ENCODE measurements around the gene OR8J1. TPM values are rescaled to one million over a fixed set of nuclear protein-coding genes. Genes with fewer than 3 reads are reported as not detected.

OR8J1 gene
- total RNA-seq, result not detected

- TF ChIP-seq POLR2AphosphoS5 (IDR thresholded peaks at IDR 0.05) (no peak), POLR2A (IDR thresholded peaks at IDR 0.05) (no peak), CTCF (IDR thresholded peaks at IDR 0.05) (no peak), EP300 (IDR thresholded peaks at IDR 0.05; ENCODE audit: low read depth) (no peak)
- DNase-seq, result no peak
- H3K27ac ChIP-seq, result no peak within 1 kb of the TSS
- H3K9me3 ChIP-seq, result no peaks in the 10 kb centered on the region
- in situ Hi-C loops (cut with MboI; ENCODE audit: low pct_ligation_motif_present in 1 of 4, low pct_unique_long_range_greater_than_20kb in 1 of 4, low sequenced_read_pairs in 3 of 4), result no loop called here
- 82 to 86% methylated on average over 2 of the region's 2 CpGs for WGBS, 2 donors (ENCODE audit: low coverage in 1 of 2)
- intact Hi-C loops (cut with DNase I; ENCODE audit: low total_unique reads), result no loop called here
- H3K4me1 ChIP-seq, result no peaks in the 10 kb centered on the region
- no peaks in the 10 kb centered on the region for H3K27me3 ChIP-seq
- no peaks in the 10 kb centered on the region for H3K36me3 ChIP-seq
- no peak within 1 kb of the TSS for H3K4me3 ChIP-seq
Observed at GRCh38 chr11:56353991-56354390, at the start of gene OR8J1. Gene OR8J1, plus strand, starts transcription at chr11:56354291. Its CDS starts 5,956 bp downstream, at chr11:56360247.

- H3K36me3 ChIP-seq, result no peaks in the 10 kb centered on the region
- H3K27ac ChIP-seq, result no peak overlapping the region
- DNase-seq, result no peak
- 87% methylated on average over 3 of the region's 3 CpGs; no CpG with 5 or more reads in 1 of the 2 donors for WGBS, 2 donors (ENCODE audit: low coverage in 1 of 2)
- no peaks in the 10 kb centered on the region for H3K4me1 ChIP-seq
- H3K4me3 ChIP-seq, result no peak overlapping the region
- H3K9me3 ChIP-seq, result no peaks in the 10 kb centered on the region
- H3K27me3 ChIP-seq, result no peaks in the 10 kb centered on the region
- intact Hi-C loops (cut with DNase I; ENCODE audit: low total_unique reads), result no loop called here
- in situ Hi-C loops (cut with MboI; ENCODE audit: low pct_ligation_motif_present in 1 of 4, low pct_unique_long_range_greater_than_20kb in 1 of 4, low sequenced_read_pairs in 3 of 4), result no loop called here
- TF ChIP-seq POLR2AphosphoS5 (IDR thresholded peaks at IDR 0.05) (no peak), EP300 (IDR thresholded peaks at IDR 0.05; ENCODE audit: low read depth) (no peak), CTCF (IDR thresholded peaks at IDR 0.05) (no peak), POLR2A (IDR thresholded peaks at IDR 0.05) (no peak)
Observed at GRCh38 chr11:56307836-56308235, 46.3 kb upstream of the OR8J1 start.

GRCh38 chr11:56314844-56315243 is 39.2 kb upstream of the OR8J1 start, which contains the start of gene OR8K3:
Gene OR8K3, plus strand, starts transcription at chr11:56315144. Its CDS starts 3,163 bp downstream, at chr11:56318307.
- DNase-seq, result no peak
- H3K27me3 ChIP-seq, result no peaks in the 10 kb centered on the region
- intact Hi-C loops (cut with DNase I; ENCODE audit: low total_unique reads), result no loop called here
- TF ChIP-seq CTCF (IDR thresholded peaks at IDR 0.05) (no peak), POLR2AphosphoS5 (IDR thresholded peaks at IDR 0.05) (no peak), POLR2A (IDR thresholded peaks at IDR 0.05) (no peak), EP300 (IDR thresholded peaks at IDR 0.05; ENCODE audit: low read depth) (no peak)
- in situ Hi-C loops (cut with MboI; ENCODE audit: low pct_ligation_motif_present in 1 of 4, low pct_unique_long_range_greater_than_20kb in 1 of 4, low sequenced_read_pairs in 3 of 4), result no loop called here
- no peak within 1 kb of the TSS for H3K4me3 ChIP-seq
- no peaks in the 10 kb centered on the region for H3K4me1 ChIP-seq
- no peaks in the 10 kb centered on the region for H3K9me3 ChIP-seq
- no peak within 1 kb of the TSS for H3K27ac ChIP-seq
- H3K36me3 ChIP-seq, result no peaks in the 10 kb centered on the region

- H3K27ac ChIP-seq, result no peak overlapping the region
- H3K36me3 ChIP-seq, result no peaks in the 10 kb centered on the region
- H3K4me3 ChIP-seq, result no peak overlapping the region
- H3K4me1 ChIP-seq, result no peaks in the 10 kb centered on the region
- in situ Hi-C loops (cut with MboI; ENCODE audit: low pct_ligation_motif_present in 1 of 4, low pct_unique_long_range_greater_than_20kb in 1 of 4, low sequenced_read_pairs in 3 of 4), result no loop called here
- 93% methylated on average over 34 of the region's 34 CpGs; no CpG with 5 or more reads in 1 of the 2 donors for WGBS, 2 donors (ENCODE audit: low coverage in 1 of 2)
- peak; percentile 5 for DNase-seq
- no peak for TF ChIP-seq POLR2AphosphoS5 (IDR thresholded peaks at IDR 0.05)
- TF ChIP-seq POLR2A (IDR thresholded peaks at IDR 0.05), result no peak
- TF ChIP-seq CTCF (IDR thresholded peaks at IDR 0.05), result no peak
- no peak for TF ChIP-seq EP300 (IDR thresholded peaks at IDR 0.05; ENCODE audit: low read depth)
- no peaks in the 10 kb centered on the region for H3K27me3 ChIP-seq
- intact Hi-C loops (cut with DNase I; ENCODE audit: low total_unique reads), result no loop called here
- no peaks in the 10 kb centered on the region for H3K9me3 ChIP-seq
Observed at GRCh38 chr11:56331861-56332491, 22.1 kb upstream of the OR8J1 start.

All from transverse colon (tissue), 4 donors.